Measurements from ENCODE around the gene TNFRSF25.

TNFRSF25 gene, protein sequence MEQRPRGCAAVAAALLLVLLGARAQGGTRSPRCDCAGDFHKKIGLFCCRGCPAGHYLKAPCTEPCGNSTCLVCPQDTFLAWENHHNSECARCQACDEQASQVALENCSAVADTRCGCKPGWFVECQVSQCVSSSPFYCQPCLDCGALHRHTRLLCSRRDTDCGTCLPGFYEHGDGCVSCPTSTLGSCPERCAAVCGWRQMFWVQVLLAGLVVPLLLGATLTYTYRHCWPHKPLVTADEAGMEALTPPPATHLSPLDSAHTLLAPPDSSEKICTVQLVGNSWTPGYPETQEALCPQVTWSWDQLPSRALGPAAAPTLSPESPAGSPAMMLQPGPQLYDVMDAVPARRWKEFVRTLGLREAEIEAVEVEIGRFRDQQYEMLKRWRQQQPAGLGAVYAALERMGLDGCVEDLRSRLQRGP

DNA sequence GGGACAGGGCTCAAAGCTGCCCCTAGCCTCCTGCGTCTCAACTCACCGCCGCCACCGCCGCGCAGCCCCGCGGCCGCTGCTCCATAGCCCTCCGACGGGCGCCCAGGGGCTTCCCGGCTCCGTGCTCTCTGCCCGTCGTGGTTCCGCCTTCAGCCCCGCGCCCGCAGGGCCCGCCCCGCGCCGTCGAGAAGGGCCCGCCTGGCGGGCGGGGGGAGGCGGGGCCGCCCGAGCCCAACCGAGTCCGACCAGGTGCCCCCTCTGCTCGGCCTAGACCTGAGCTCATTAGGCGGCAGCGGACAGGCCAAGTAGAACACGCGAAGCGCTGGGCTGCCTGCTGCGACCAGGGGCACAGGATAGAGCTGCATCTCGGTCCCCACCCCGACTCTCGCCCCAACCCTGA, at the start of gene TNFRSF25:
TNFRSF25 (minus strand) TSS at position 151 of the 400 bp plus-strand sequence; CDS start at position 85, 66 bp downstream.
- DNase-seq = no peak

DNA sequence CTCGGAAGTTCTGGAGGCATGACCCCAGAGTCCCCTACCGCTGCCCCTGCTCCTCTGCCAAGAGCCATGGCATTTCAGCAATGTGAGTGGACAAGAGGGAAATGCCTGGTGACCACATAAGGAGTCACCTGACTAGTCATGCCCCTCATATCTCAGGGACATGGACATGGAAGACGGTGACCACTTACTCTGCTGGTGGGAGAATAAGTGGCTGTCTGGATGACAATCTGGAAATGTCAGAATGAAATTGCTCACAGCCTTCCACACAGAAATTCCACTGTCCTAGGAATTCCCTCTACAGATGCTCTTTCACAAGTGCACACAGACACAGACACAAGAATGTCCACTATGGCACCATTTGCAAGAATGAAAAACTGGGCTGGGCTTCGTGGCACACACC, 49.8 kb upstream of the TNFRSF25 start:
- DNase-seq = no peak

DNA sequence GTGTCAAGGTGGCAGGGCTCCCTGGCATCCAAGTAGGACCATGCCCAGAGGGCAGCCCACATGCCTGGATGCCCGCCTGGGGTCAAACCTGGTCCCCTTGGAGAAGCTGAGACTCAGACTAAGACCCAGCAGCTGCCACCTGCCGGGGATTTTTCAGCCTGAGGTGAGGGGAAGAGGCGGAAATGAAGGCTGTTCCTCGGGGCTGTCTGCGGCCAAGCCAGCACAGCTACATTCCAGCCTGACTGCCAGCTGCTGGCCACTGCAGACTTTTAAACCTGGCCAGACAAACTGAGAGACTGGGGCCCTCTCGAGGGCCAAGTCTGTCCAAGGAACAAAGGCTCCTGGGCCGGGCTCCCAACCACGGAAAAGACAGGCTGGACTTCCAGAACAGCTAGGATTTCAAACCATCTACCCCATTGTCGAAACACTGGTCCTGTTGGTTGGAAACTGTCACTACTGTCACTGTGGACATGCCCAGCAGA, 47.4 kb upstream of the TNFRSF25 start:
- DNase-seq = no peak

DNA sequence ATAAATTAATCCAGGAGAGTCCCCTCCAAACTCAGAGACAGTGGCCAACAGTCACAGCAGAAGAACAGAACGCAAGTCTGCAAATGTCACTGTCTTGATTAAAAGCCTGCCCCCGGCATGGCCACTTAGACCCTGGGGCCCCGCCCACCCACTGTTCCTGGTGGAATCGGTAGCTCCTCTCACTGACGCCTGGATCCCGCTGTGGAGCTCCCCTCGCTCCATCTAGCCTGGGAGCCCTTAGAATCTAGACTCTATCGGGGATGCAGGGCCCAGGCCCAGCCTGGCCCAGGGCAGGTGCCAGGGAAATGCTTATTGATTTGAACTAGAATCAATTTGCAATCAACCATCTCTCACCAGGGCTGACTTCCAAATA, 46.9 kb upstream of the TNFRSF25 start:
- no peak for DNase-seq

DNA sequence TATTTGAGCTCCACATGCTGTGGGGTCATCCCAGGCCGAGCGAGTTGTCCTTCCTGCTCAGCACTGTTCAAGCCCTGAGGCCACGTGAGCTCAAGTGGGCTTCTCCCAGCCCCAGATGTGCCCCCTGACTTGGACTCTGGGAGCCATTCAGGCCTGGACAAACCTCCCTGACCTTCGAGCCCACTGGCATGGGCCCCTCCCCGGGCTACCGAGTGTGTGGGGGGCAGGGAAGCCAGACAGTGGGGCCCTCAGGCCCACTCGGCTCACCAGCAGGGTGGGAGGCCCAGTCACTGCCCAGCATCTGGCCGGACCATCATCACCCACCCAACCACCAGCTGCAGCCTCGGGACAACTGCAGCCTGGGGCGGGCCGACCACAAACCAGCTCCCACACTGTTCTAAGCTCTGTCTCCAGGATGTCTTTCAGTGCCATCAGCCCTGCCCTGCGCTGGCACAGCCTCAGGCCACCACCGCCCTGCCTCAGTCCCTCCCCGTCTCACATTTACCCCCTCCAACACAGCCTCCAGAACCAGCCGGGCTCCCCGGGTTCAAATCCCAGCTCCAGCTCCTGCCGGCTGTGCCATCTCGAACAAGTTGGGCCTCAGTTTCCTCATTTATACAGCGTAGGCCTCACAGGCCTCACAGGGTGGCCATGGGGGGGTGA, 46.4 kb upstream of the TNFRSF25 start:
- DNase-seq = no peak

DNA sequence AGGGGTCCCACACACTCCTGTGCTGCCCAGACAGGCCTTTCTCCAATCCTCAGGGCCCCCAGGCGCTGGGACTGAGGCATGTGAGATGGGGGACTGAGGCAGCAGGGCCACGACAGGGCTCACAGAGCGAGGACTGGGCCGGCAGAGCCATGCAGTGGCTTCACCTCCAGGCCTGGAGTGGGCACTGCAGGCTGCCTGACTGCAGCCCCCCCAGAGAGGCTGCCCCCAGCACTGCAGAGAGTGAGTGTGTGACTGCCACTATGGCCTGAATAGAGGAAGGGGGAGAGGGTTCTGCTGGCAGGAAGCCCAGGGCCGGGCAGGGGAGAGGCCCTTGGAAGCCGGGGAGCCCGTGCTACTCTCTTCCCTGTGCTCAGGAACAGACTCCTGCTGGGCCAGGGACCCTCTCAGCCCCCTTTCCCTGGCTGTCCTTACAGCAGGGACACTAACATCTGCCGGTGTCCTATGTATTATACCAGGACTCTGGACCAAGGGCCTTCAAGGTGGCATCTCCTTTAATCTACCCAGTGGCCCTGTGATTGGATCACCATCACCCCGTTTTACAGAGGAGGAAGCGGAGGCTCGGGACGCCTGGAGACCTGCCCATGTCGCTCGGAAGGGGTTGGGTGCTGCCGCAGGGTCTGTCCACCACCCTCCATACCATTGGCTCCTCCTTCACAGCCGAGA, 45.7 kb upstream of the TNFRSF25 start:
- no peak for DNase-seq

DNA sequence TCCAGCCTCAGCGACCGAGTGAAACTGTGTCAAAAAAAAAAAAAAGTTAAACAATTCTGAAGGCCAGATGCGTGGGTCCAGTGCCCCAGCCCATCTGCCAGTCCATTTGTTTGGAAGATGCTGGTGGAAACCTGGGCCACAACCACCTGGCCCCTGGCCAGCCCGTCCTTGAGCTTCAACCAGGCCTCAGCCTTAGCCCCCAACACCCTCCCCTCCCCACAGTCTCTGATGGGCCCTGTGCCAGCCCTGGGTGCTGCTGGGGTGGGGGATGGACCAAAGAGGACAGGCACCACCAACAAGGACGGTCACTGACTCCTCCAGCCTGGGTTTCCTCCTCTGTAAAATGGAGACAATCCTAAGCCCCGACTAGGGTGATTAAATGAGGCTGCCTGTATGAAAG, 45.1 kb upstream of the TNFRSF25 start:
- DNase-seq = no peak

DNA sequence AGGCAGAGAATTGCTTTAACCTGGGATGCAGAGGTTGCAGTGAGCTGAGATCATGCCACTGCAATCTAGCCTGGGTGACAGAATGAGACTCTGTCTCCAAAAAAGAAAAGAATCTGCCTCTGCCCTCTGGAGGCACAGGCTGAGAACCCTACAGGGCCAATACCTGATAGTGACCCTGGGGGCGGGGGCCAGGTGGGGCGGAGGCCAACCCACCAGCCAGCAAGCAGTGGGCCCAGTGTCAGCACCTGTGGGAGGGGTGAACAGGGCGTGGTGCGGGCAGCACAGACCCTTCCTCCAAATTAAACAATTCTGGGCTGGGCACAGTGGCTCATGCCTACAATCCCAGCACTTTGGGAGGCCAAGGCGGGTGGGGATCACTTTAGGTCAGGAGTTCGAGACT, 44.5 kb upstream of the TNFRSF25 start:
- DNase-seq = no peak

DNA sequence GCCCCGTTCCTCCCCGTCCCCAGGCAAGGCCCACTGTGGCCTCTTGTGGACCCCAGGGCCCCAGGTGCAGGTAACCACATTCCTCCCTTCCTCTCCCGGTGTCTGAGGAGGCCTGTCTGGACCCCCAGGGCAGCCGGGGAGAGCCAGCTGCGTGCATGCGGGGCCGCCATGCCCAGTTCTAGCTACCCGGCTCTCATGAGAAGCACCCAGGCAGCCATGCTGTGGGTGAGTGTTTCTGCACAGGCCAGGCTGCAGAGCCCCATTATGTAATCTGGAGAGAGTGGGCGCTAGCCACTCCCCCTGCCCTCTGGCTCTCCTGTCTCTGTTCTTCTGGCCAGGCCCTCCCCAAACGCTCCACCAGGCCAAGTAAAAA, 43.9 kb upstream of the TNFRSF25 start:
- no peak for DNase-seq

DNA sequence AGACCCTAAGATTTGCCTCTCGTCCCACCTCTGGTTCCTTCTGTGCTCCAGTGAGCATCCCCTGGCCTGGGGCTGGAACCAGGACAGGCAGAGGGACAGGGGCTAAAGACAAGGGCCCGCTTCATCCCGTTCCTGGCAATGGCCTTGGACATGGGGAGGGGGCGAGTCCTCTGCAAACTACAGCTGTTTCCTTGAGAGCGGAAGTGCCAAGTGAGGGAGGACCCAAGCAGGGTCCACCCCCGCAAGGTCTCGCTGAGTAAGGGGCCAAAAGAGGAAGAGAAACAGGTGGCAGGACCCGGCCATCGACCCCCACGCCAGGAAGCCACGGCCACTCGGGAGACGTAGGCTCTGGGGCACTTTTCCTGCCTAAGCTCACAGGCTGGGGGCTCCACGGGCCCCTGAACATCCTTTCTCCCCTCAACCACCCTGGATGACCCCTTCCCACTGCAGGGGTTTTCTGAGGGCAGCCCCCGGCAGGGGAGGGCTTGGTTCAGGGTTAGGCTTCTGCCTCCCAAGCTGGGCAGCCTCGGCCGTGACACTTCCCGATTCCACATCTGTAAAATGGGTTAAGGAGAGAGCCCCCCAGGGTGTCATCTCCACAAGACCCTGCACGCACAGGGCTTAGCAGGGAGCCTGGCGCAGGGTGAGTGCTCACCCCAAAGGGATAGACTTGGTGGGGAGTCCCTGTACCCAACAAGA, 43.4 kb upstream of the TNFRSF25 start:
- DNase-seq = no peak

DNA sequence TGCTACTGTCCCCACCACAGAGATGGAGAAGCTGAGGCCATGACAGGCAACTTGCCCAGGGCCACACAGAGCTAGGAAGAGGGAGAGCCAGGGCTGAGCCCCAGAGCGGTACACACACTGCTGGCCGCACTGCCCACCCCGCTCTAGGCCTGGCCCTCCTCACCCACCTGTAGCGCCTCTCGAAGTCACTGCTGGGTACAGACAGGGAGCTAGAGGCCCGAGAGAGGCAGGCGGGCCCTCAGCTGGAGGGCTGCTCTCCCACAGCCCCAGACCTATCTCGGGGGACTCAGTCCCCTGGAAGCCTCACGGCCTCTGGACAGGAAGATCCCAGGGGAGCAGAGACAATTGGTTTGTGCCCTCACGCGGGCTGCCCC, 42.8 kb upstream of the TNFRSF25 start:
- no peak for DNase-seq

DNA sequence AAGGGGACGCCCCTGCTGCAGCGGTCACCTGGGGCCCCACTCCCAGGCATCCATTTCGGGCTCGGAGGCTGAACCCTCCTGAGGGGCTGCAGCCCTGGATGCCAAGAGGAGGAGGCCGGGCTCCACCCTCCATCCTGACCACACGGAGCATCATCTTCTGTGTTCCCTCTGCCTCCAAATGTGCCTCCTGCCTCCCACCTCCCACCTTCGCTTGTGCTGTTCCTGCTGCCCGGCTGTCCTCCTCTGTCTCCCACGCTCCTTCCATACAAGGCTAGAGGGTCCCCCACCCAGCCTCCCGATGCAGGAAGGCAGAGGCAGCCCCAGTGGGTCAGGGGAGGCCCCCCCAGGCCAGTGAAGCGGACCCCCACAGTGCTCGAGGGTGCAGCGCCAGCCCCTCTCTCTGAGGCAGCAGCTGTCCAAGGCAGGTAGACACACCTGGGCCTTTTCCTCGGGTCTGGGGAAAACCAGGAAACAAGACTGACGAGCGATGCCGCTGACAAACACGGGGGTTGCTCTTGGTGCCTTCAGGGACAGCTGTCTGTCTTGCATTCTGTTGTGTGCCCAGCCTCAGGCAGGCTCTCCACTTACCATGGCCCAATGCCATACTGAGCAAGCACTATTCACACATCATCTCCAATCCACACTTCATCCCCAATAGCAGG, 42.3 kb upstream of the TNFRSF25 start:
- no peak for DNase-seq

DNA sequence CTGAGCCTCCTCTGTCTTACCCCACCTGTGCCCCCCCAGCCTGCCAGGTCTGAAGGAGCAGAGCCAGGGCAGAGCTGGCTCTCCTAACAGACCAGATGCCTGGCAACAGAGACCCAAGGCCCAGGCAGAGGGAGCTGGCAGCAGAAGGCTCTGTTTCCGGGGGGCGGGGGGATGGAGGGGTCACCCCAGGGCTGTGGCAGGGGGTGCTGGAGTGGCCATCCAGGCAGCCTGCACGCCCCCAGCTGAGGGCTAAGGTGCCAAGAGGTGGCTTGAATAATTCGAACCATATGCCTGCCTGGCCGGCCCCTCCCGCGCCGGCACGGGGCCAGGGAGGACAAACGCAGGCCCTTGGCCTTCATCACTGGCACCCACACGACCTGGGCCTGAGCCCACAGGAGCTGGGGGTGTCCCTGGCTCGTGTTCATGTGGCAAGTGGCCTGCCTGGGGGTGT, 41.5 kb upstream of the TNFRSF25 start:
- no peak for DNase-seq

DNA sequence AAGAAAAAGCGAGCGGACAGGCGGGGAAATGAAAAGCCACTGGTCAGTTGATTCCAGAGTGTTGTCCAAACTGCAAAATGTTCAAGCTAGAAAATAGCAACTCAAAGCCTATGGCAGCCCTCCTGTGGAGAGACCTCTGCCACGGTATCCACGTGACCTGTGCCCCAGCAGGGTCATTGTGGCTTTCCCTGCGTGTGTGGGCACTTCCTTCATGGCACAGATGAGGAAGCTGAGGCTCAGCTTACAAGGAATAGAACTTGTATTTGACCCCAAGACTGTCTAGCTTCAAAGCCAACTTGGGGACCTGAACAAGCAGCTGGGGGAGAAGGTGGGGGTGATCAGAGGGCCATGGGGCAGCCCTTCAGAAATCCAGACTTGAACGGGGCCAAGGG, 41.1 kb upstream of the TNFRSF25 start:
- no peak for DNase-seq

DNA sequence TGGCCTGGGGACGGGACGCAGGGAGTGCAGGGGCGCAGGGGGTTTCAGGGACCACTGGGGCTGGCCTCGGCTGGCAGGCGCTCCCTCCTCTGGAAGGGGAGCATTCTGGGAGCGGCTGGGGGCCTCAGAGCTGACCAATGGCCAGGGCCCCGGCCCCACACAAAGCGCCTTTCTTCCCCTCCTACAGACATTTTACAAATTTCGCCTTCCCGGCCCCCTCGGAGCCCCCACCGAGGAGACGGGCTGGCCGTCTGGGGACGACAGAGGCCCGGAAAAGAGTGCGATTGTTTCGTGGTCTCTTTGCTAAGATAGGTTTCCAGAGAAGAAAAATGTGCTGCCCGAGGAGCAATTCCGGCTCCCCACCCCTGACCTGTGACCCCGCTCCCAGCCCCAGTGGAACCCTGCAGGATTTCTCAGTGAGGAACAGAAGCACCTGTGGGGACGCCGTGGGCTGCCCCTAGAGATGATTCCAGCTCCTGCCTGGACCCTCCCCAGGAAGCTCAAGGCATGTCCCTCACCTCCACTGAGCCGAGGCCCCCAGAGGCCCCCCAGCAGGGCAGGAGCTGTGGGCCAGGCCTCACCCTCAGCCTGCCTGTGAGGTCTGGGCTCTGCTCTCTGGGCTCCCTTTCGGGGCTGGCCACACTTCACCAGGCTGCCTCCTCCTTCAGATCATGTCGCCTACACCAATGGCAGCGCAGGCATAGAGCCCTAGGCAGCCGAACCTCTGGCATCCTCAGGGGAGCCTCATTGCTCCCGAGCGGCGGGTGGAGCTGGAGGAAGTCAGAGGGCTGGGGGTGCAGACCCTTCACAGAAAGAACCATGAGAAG, 40.5 kb upstream of the TNFRSF25 start:
- DNase-seq = no peak

DNA sequence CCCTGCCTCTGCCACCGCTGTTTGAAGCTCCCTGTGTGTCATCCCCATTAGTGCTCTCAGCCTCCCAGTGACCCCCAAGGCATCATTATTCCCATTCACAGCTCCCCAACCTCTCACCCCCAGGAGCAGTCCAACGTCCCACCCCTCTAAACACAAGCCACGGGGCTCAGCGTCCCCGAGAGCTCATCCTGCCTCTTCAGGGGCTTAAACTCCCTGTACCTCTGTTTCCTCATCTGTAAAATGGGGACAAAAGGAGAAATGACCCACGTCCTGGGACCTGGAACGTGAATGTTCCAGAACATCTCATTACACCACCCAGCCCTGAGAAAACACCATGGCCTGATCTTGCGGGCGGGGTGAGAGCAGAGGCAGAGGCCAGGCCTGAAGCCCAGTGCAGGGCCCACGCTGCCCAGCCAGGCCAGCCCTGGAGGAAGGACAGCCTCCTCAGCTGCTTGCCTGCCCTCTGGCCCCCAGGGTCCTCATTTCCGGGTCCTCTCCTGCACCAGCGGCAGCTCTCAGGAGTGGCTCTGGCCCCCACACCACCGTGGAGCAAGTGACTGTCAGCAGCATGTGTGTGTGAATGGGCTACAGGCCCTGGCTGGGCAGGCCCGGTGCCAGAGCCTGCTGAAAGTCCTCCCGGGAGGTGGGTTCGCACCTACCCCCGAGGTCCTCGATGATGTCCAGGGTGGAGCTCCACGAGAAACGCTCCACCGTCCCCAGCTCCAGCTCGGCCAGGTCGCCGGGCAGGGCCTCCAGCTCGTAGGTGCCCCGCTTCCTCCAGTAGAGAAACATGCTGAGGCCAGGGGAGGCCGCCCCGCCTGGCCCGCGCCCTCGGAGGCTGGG, 39.6 kb upstream of the TNFRSF25 start:
- DNase-seq = no peak

DNA sequence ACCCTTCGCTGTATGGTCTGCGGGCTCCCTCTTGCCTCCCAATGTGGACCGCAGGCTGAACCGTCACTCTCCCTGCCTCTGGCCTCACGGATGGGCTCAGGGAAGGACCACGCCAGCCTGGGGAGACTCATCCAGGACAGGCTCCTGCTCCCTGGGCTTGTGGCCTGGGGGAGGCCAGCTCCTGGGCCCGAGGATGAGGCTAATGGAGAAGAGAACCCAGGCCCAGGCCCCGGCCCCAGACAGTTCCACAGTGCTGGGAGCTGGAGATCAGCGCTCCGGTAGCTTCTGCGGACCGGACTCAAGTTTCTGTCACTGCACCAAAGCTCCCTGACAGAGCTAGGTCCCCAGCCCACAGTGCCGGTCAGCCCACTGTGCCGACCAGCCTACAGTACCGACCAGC, 38.9 kb upstream of the TNFRSF25 start:
- DNase-seq = no peak

DNA sequence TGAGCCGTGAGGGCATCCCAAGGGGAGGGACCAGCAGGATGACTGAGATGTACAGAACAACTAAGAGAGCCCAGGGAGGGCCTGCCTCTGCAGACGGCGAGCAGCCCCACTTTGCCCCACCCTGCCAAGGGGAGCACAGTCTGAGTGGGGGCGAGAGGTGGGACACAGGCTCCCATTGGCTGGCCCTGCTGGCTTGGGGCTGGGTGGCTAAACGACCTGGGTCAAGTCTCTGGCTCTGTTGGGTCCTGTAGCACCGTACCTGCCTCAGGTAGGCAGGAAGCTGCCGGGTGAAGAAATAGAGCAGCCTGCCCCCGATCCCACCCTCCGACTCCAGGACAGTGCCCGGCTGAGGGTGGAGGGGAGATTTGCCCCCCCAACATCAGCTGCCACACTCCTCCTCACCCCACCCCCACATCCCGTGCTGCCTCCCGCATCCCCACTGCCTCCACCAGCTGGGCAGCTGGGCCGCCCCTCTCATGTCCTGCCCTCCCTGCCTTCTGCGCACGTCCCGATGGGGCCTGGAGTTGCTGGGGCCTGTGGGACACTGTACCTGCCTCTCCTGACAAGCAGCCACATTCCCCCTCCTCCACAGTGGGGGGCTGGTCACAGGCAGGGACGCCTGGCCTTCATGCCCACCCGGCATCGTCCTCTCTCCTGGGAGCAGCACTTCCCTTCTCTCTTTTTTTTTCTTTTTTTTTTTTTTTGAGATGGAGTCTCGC, 38.1 kb upstream of the TNFRSF25 start:
- no peak for DNase-seq

DNA sequence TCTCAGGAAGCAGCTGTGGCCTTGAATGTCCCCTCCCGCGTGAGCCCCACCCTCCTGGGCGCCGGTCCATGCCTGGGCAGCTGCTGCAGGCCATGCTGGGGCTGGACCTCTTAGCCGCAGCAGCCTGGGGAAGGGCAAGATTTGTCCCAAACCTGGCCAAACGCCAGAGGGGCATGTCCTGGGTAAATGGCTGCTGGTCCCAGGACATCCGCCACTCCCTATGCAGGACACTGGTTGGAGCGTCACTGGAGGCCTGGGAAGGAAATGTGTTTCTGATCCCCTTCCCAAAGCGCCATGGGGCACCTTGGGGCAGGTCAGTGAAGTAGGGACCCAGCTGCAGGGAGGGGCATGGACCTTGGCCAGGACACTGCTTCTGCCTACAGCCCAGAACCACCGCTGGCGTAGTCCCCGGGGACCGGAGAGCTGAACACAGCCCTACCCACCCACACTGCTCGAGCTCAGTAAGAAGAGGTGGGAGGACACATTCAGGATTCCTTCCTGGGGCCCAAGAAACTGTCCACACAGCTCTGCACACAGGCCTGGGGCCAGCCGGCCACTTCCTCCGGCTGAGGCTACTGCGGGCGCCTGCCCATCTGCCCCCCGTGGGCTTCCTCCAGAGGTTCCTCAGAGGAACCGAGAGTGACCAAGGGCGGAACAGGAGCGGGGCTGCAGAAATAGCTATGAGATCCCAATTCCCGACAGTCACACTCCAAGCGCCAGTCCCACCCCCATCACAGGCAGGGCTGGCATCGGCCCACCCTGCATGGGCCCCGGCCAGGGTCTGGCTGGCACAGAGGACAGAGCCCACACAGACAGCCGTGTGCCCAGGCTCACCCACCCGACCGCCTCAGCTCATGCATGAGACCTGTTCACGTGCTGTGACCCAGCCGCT, 36.3 kb upstream of the TNFRSF25 start:
- no peak for DNase-seq
